ENCODE results near the gene XIST.
A peak's percentile ranks its signal among the peaks of the same experiment; 100 is the strongest.
"Not testable (repeated sequence)": the region's sequence is repeated elsewhere in the genome, so short reads cannot be mapped to it uniquely, and the experiment has no call there.

Gene XIST
- total RNA-seq = 0 to 939 (median 1.5) reads per million in 4 donors

GRCh38 chrX:73852467-73852866 is at the start of gene XIST:
Gene XIST, minus strand, starts transcription at chrX:73852714.
- peak in 1 of 5 donors; percentile 83 for DNase-seq

GRCh38 chrX:73898315-73898714 is 45.8 kb upstream of the XIST start:
- not testable (repeated sequence) for DNase-seq

GRCh38 chrX:73892515-73893090 is 40.1 kb upstream of the XIST start:
- DNase-seq = peak in 1 of 5 donors; percentile 50

- DNase-seq = not testable (repeated sequence)
Measured at GRCh38 chrX:73882260-73882659, 29.7 kb upstream of the XIST start.

- no peak for DNase-seq
Measured at GRCh38 chrX:73877687-73878086, 25.2 kb upstream of the XIST start.

GRCh38 chrX:73876911-73877310 is 24.4 kb upstream of the XIST start:
- no peak for DNase-seq

GRCh38 chrX:73868916-73869315 is 16.4 kb upstream of the XIST start:
- DNase-seq = no peak

- DNase-seq = no peak
Measured at GRCh38 chrX:73867144-73867543, 14.6 kb upstream of the XIST start.

- no peak for DNase-seq
Measured at GRCh38 chrX:73863852-73864251, 11.3 kb upstream of the XIST start.

GRCh38 chrX:73863268-73863667 is 10.8 kb upstream of the XIST start:
- no peak for DNase-seq

GRCh38 chrX:73859622-73860021 is 7.1 kb upstream of the XIST start:
- DNase-seq = no peak

- peak in 4 of 5 donors; percentile 21 to 66 (median 34) for DNase-seq
Measured at GRCh38 chrX:73855546-73855945, 3.0 kb upstream of the XIST start.

- DNase-seq = no peak
Measured at GRCh38 chrX:73852022-73852421, 492 bp downstream of the XIST start.

- DNase-seq = peak in 1 of 5 donors; percentile 93
Measured at GRCh38 chrX:73851014-73852009, 1.2 kb downstream of the XIST start.

GRCh38 chrX:73850124-73851013 is 2.1 kb downstream of the XIST start:
- DNase-seq = no peak

GRCh38 chrX:73849073-73849472 is 3.4 kb downstream of the XIST start:
- no peak for DNase-seq

- DNase-seq = no peak
Measured at GRCh38 chrX:73847991-73848390, 4.5 kb downstream of the XIST start.

GRCh38 chrX:73847100-73847499 is 5.4 kb downstream of the XIST start:
- no peak for DNase-seq

GRCh38 chrX:73842541-73843234 is 9.8 kb downstream of the XIST start:
- no peak for DNase-seq

GRCh38 chrX:73841337-73841736 is 11.2 kb downstream of the XIST start:
- DNase-seq = no peak

GRCh38 chrX:73840120-73840924 is 12.2 kb downstream of the XIST start:
- DNase-seq = no peak
